Transverse colon (tissue), 4 donors: ENCODE measurements around the gene DCHS2.

Experiments used
- EP300 ChIP-seq: sonication (generic); formaldehyde crosslinking; IDR thresholded peaks from one replicate; pipeline ENCODE4 v1.6.1; 2017; ENCODE audit warnings: antibody characterized with exemption, low read depth
- POLR2A ChIP-seq: fragments of 450-650 bp; IDR thresholded peaks from one replicate; pipeline ENCODE4 v1.6.1; 2016; ENCODE audit warnings: antibody characterized with exemption, mild to moderate bottlenecking, moderate library complexity
- POLR2AphosphoS5 ChIP-seq, 3 donors: sonication (generic); formaldehyde crosslinking; IDR thresholded peaks; one replicate each; pipeline ENCODE4 v1.6.1; 2016; ENCODE audit warnings: antibody characterized with exemption in 3 of 3
- TF ChIP-seq, protein P1 (sequence below), 5 experiments: fragments of 200-600 bp in 3 of 5; fragments of 450-650 bp in 2 of 5; sonication (generic) in 3 of 5; IDR thresholded peaks; 1 replicate in 2 of 5; 2 replicates in 3 of 5; pipeline ENCODE4 v1.5.1; 2016 to 2017; ENCODE audit warnings: antibody characterized with exemption in 5 of 5, inconsistent platforms in 3 of 5, mild to moderate bottlenecking in 2 of 5, moderate library complexity in 1 of 5

DNA sequence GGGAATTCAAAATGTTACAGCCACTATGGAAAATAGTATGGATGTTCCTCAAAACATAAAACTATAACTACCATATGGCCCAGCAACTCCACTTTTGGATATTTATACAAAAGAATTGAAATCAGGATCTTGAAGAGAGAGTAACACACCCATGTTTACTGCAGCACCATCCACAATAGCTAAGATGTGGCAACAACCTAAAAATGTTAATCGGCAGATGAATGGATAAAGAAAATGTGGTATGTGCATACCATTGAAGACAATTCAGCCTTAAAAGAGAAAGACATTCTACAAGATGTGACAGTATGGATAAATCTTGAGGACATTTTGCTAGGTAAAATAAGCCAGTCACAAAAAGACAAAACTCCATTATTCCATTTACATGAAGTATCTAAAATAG, 171.9 kb downstream of the DCHS2 start:
- TF ChIP-seq, protein P1, sequence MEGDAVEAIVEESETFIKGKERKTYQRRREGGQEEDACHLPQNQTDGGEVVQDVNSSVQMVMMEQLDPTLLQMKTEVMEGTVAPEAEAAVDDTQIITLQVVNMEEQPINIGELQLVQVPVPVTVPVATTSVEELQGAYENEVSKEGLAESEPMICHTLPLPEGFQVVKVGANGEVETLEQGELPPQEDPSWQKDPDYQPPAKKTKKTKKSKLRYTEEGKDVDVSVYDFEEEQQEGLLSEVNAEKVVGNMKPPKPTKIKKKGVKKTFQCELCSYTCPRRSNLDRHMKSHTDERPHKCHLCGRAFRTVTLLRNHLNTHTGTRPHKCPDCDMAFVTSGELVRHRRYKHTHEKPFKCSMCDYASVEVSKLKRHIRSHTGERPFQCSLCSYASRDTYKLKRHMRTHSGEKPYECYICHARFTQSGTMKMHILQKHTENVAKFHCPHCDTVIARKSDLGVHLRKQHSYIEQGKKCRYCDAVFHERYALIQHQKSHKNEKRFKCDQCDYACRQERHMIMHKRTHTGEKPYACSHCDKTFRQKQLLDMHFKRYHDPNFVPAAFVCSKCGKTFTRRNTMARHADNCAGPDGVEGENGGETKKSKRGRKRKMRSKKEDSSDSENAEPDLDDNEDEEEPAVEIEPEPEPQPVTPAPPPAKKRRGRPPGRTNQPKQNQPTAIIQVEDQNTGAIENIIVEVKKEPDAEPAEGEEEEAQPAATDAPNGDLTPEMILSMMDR (IDR thresholded peaks at IDR 0.05): no peak
- TF ChIP-seq POLR2A (no peak), POLR2AphosphoS5 (IDR thresholded peaks at IDR 0.05) (no peak), EP300 (no peak)
